GM06990 (cell line): Measurements from ENCODE around the gene MBP.

Experiments
- DNase-seq: peaks from one replicate; pipeline ENCODE4 v3.0.0-alpha.2; 2011; ENCODE audit not compliant: insufficient read length; ENCODE audit errors: extremely low read depth
- H3K27me3 ChIP-seq: replicated peaks from 2 replicates; pipeline ENCODE4 v1.6.0; 2011; ENCODE audit warnings: low read length; ENCODE audit not compliant: control insufficient read depth, insufficient read depth
- H3K36me3 ChIP-seq: 2 replicates; pipeline ENCODE4 v1.5.1; 2011; ENCODE audit warnings: low read length; ENCODE audit not compliant: control insufficient read depth, insufficient read depth
- H3K4me3 ChIP-seq: replicated peaks from 2 replicates; pipeline ENCODE4 v1.5.1; 2011; ENCODE audit warnings: low read depth, mild to moderate bottlenecking, control low read depth, low read length
- TF ChIP-seq, protein P1 (sequence below): IDR thresholded peaks from 2 replicates; pipeline ENCODE4 v1.5.1; 2011; ENCODE audit warnings: low read length, control low read depth, mild to moderate bottlenecking, inconsistent platforms; ENCODE audit not compliant: insufficient read depth, poor library complexity, severe bottlenecking

Gene MBP

DNA sequence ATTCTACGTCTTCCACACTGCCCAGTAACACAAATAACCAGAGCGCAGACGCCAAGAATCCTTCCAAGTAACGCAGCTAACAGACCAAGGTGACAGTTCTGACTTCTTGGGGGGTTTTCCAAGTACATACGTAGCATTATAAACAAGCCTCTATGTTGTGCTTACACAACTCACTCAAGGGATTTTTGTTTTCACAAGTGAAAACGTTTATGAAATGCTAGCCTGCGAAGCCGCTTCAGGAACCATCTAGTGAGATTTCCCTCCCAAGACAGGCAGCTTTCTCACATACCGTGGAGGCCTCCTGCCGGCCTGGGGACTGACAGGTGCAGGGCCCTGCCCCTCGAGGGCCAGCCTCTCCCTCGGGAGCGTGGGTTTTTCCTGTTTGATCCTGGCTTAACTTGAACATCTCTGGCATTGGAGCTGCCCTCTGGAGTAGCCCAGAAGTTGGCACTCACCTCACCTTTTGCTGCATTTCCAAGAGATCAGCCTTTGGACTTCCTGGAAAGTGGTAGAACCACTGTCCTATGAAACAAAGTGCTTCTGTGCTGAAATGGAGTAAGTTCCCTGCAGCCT lies 151.1 kb downstream of the MBP start:
- peak overlapping the region; percentile 36 for H3K4me3 ChIP-seq
- H3K27me3 ChIP-seq: no peaks in the 10 kb centered on the region
- TF ChIP-seq, protein P1, sequence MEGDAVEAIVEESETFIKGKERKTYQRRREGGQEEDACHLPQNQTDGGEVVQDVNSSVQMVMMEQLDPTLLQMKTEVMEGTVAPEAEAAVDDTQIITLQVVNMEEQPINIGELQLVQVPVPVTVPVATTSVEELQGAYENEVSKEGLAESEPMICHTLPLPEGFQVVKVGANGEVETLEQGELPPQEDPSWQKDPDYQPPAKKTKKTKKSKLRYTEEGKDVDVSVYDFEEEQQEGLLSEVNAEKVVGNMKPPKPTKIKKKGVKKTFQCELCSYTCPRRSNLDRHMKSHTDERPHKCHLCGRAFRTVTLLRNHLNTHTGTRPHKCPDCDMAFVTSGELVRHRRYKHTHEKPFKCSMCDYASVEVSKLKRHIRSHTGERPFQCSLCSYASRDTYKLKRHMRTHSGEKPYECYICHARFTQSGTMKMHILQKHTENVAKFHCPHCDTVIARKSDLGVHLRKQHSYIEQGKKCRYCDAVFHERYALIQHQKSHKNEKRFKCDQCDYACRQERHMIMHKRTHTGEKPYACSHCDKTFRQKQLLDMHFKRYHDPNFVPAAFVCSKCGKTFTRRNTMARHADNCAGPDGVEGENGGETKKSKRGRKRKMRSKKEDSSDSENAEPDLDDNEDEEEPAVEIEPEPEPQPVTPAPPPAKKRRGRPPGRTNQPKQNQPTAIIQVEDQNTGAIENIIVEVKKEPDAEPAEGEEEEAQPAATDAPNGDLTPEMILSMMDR: peak; percentile 28
- H3K36me3 ChIP-seq: no peaks in the 10 kb centered on the region; the same call in 1 of the 2 replicates
- no peak for DNase-seq

DNA sequence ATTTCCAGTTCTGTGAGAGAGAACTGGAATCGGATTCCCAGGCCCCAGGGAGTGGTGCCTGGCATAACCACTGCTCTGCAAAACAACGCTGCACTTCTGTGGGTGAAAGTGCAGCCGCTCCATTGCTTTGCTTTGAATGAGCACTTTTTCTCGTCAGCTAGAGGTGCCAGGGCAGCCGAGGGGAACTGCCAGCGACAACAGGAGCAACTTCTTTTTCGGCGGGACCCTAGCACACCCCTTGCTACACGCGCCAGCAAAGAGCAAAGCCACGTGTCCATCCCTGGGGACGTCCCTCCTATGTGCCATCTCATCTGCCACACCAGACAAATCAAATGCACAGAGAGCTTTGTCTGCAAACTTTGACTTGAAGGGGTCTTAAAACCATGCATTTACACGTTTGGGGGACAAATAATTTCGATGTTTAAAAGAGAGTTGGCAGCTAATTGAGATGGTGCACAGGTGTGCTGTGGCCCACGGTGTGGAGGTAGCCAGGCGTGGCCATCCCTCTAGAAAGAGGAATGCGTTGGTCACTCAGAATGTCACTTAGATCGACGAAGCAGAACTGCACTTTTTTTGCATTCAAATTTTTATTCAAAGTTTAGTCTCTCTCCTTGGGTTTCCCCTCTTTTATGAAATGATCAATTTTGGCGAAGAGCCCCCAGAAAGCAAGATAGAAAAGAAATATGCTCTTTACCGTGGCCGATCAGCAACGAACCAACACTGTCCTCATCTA lies 151.8 kb downstream of the MBP start:
- no peaks in the 10 kb centered on the region for H3K27me3 ChIP-seq
- H3K36me3 ChIP-seq: no peaks in the 10 kb centered on the region; the same call in 1 of the 2 replicates
- peak overlapping the region; percentile 36 for H3K4me3 ChIP-seq
- TF ChIP-seq, protein P1: no peak
- no peak for DNase-seq

DNA sequence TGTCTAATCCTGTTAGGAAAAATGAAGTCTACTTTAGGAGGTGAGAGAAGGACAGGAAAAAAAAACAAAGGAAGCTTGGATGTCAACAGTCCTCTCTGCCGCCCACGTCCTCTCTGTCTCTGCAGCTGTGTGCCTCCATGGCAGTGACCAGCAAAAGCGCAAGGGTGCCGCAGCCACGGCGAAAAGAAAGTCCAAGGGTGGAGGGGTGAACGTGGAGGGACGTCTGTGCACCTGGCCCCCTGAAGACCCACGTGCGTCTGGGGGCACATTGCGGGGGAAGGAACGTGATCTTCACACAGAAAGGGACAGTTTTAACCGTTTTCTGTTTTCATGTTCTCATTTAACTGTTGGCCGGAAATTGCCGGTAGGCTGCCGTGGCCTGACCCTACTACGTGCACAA lies 152.7 kb downstream of the MBP start:
- no peak overlapping the region for H3K4me3 ChIP-seq
- TF ChIP-seq, protein P1: no peak
- H3K27me3 ChIP-seq: no peaks in the 10 kb centered on the region
- no peaks in the 10 kb centered on the region; the same call in 1 of the 2 replicates for H3K36me3 ChIP-seq
- DNase-seq: no peak

GRCh38 chr18:76979111-76979751 lies 153.4 kb downstream of the MBP start:
- TF ChIP-seq, protein P1: no peak
- H3K27me3 ChIP-seq: no peaks in the 10 kb centered on the region
- no peak overlapping the region for H3K4me3 ChIP-seq
- H3K36me3 ChIP-seq: no peaks in the 10 kb centered on the region; the same call in 1 of the 2 replicates
- no peak for DNase-seq

- H3K4me3 ChIP-seq: no peak overlapping the region
- TF ChIP-seq, protein P1: no peak
- DNase-seq: no peak
- H3K36me3 ChIP-seq: no peaks in the 10 kb centered on the region; the same call in 1 of the 2 replicates
- H3K27me3 ChIP-seq: no peaks in the 10 kb centered on the region
These were observed 154.0 kb downstream of the MBP start for GRCh38 chr18:76978616-76979015.
